Midbrain (tissue), 1 donor: Measurements from ENCODE around the gene NUDCD2.
A peak's percentile ranks its signal among the peaks of the same experiment; 100 is the strongest.
"Not testable (repeated sequence)": the region's sequence is repeated elsewhere in the genome, so short reads cannot be mapped to it uniquely, and the experiment has no call there.

Experiments
- DNase-seq: peaks from one replicate; lab custom pipeline; 2025; lab: John Stamatoyannopoulos, UW

Gene NUDCD2

GRCh38 chr5:163426128-163426527 lies 33.8 kb downstream of the NUDCD2 start:
- DNase-seq, result not testable (repeated sequence)

- DNase-seq, result no peak
Measured at GRCh38 chr5:163424836-163425235, 35.1 kb downstream of the NUDCD2 start.

GRCh38 chr5:163415673-163416072 lies 44.2 kb downstream of the NUDCD2 start:
- DNase-seq, result not testable (repeated sequence)

GRCh38 chr5:163410505-163410904 lies 49.4 kb downstream of the NUDCD2 start:
- no peak for DNase-seq

GRCh38 chr5:163409384-163409783 lies 50.5 kb downstream of the NUDCD2 start:
- DNase-seq, result no peak

- DNase-seq, result peak; percentile 74
Measured at GRCh38 chr5:163408311-163408923, 51.5 kb downstream of the NUDCD2 start.

GRCh38 chr5:163407034-163407655 lies 52.8 kb downstream of the NUDCD2 start:
- no peak for DNase-seq

- DNase-seq, result no peak
Measured at GRCh38 chr5:163404364-163405173, 55.3 kb downstream of the NUDCD2 start.

GRCh38 chr5:163402007-163402406 lies 57.9 kb downstream of the NUDCD2 start:
- DNase-seq, result no peak

GRCh38 chr5:163401271-163401670 lies 58.6 kb downstream of the NUDCD2 start:
- no peak for DNase-seq

GRCh38 chr5:163399923-163400322 lies 60.0 kb downstream of the NUDCD2 start:
- DNase-seq, result no peak

GRCh38 chr5:163397354-163397753 lies 62.5 kb downstream of the NUDCD2 start:
- no peak for DNase-seq

GRCh38 chr5:163396818-163397340 lies 63.0 kb downstream of the NUDCD2 start:
- not testable (repeated sequence) for DNase-seq
